B cell (primary cell): ENCODE results near the gene DNASE1L2. TPM values are rescaled to one million over a fixed set of nuclear protein-coding genes. Genes with fewer than 3 reads are reported as not detected.

ENCODE experiments used
- ATAC-seq: fragments of 200-7000 bp; cut with Tn5 transposase; one replicate; pipeline ENCODE4 v1.10.0; 2021; ENCODE audit warnings: low read depth, mild to moderate bottlenecking, moderate number of reproducible peaks, moderate library complexity
- CTCF ChIA-PET: fragments of 350-600 bp; sonication (Branson Sonifier 250); formaldehyde crosslinking; loops from one replicate; lab custom pipeline; 2021; ENCODE audit warnings: antibody characterized with exemption, inconsistent platforms; lab: Charles Lee
- POLR2A ChIA-PET: fragments of 350-600 bp; sonication (Branson Sonifier 250); formaldehyde crosslinking; loops from one replicate; lab custom pipeline; 2021; ENCODE audit warnings: antibody characterized with exemption; lab: Charles Lee
- DNase-seq: peaks from one replicate; pipeline ENCODE4 v3.0.0; 2013
- H2AFZ ChIP-seq: 2 replicates; pipeline ENCODE4 v1.6.1; 2012; ENCODE audit warnings: mild to moderate bottlenecking, low read depth, low read length; ENCODE audit not compliant: insufficient read depth, poor library complexity, severe bottlenecking
- H3K27ac ChIP-seq, 2 donors: 1 replicate in 1 of 2; 2 replicates in 1 of 2; pipeline ENCODE4 v1.5.1; 2012 to 2013; ENCODE audit warnings: low read length in 2 of 2, mild to moderate bottlenecking in 2 of 2, moderate library complexity in 1 of 2
- H3K27me3 ChIP-seq, 4 experiments: fragments of 200-600 bp in 1 of 4; sonication (generic) in 1 of 4; replicated peaks in 1 of 4; 1 replicate in 2 of 4; 2 replicates in 2 of 4; pipeline versions ENCODE4 v1.6.1 to v1.7.0; 2013 to 2016; ENCODE audit warnings: low read length in 3 of 4, mild to moderate bottlenecking in 2 of 4, mixed read lengths in 1 of 4, moderate library complexity in 1 of 4; ENCODE audit not compliant: insufficient read depth in 4 of 4, control insufficient read depth in 3 of 4; ENCODE audit errors: control extremely low read depth in 1 of 4
- H3K36me3 ChIP-seq, 2 experiments: replicated peaks in 1 of 2; 1 replicate in 1 of 2; 2 replicates in 1 of 2; pipeline versions ENCODE4 v1.6.1 to v1.7.1; 2013; ENCODE audit warnings: low read length in 1 of 2; ENCODE audit not compliant: insufficient read depth in 2 of 2, control insufficient read depth in 1 of 2; ENCODE audit errors: control extremely low read depth in 1 of 2, extremely low read depth in 1 of 2
- H3K4me1 ChIP-seq, 2 donors: fragments of 200-600 bp in 1 of 2; sonication (generic) in 1 of 2; 1 replicate in 1 of 2; 2 replicates in 1 of 2; pipeline versions ENCODE4 v1.5.1 to v1.6.1; 2013 to 2017; ENCODE audit warnings: low read length in 2 of 2; ENCODE audit not compliant: control insufficient read depth in 2 of 2, insufficient read depth in 2 of 2
- H3K4me2 ChIP-seq: replicated peaks from 2 replicates; pipeline ENCODE3; 2012; ENCODE audit warnings: mild to moderate bottlenecking, low read depth, low read length; ENCODE audit not compliant: poor library complexity, severe bottlenecking
- H3K4me3 ChIP-seq, 5 experiments: fragments of 200-600 bp in 1 of 5; sonication (generic) in 1 of 5; 1 replicate in 3 of 5; 2 replicates in 2 of 5; pipeline versions ENCODE4 v1.5.1 to v1.7.0; 2011 to 2016; ENCODE audit warnings: low read length in 4 of 5, mild to moderate bottlenecking in 4 of 5, low read depth in 2 of 5, control low read depth in 1 of 5, moderate library complexity in 1 of 5; ENCODE audit not compliant: insufficient read depth in 1 of 5; ENCODE audit errors: control extremely low read depth in 1 of 5, extremely low read depth in 1 of 5
- H3K79me2 ChIP-seq: fragments of 200-600 bp; sonication (generic); one replicate; pipeline ENCODE4 v1.6.0; 2016; ENCODE audit warnings: low read length; ENCODE audit not compliant: control insufficient read depth, insufficient read depth
- H3K9ac ChIP-seq: fragments of 200-600 bp; sonication (generic); 2 replicates; pipeline ENCODE4 v1.6.1; 2017; ENCODE audit warnings: mild to moderate bottlenecking, low read length, moderate library complexity
- H3K9me3 ChIP-seq, 3 donors: one replicate each; pipeline versions ENCODE4 v1.6.1 to v1.7.1; 2013; ENCODE audit warnings: low read length in 2 of 3; ENCODE audit not compliant: control insufficient read depth in 2 of 3, insufficient read depth in 1 of 3; ENCODE audit errors: control extremely low read depth in 1 of 3
- H4K20me1 ChIP-seq: 2 replicates; pipeline ENCODE4 v1.6.0; 2012; ENCODE audit warnings: mild to moderate bottlenecking, low read length; ENCODE audit not compliant: insufficient read depth, control insufficient read depth, poor library complexity, severe bottlenecking
- H3K27ac Mint-ChIP-seq: one replicate; pipeline ENCODE4 v1.8.0; 2021; ENCODE audit warnings: mixed read lengths
- H3K27me3 Mint-ChIP-seq: one replicate; pipeline ENCODE4 v1.8.0; 2021; ENCODE audit warnings: mixed read lengths
- H3K4me1 Mint-ChIP-seq: one replicate; pipeline ENCODE4 v1.8.0; 2021; ENCODE audit warnings: mixed read lengths
- H3K4me3 Mint-ChIP-seq: one replicate; pipeline ENCODE4 v1.8.0; 2021; ENCODE audit warnings: mixed read lengths
- H3K9me3 Mint-ChIP-seq: one replicate; pipeline ENCODE4 v1.8.0; 2022; ENCODE audit warnings: mixed read lengths; ENCODE audit not compliant: insufficient read depth
- CTCF ChIP-seq: fragments of 200-600 bp; IDR thresholded peaks from one replicate; pipeline ENCODE4 v1.8.0; 2022; ENCODE audit warnings: antibody characterized with exemption, mild to moderate bottlenecking
- EZH2 ChIP-seq: IDR thresholded peaks from 2 replicates; pipeline ENCODE4 v1.6.1; 2012; ENCODE audit warnings: borderline replicate concordance, low read depth, mild to moderate bottlenecking, moderate library complexity, low read length; ENCODE audit not compliant: insufficient read depth, poor library complexity, severe bottlenecking
- whole genome bisulfite sequencing: methylation state at CpG from one replicate; pipeline ENCODE4 v1.1.5; 2013; ENCODE audit warnings: missing lambda C conversion rate; ENCODE audit not compliant: insufficient coverage; 5-methylcytosine and 5-hydroxymethylcytosine counted together
- intact Hi-C: fragments of 100-400 bp; cut with micrococcal nuclease; formaldehyde crosslinking; loops from one replicate; pipeline ENCODE4 v1.10.0; 2022
- polyA plus RNA-seq: library from polyadenylated mRNA; depleted of rRNA; stranded (reverse); fragments of >200 nt; gene quantifications from 2 replicates; pipeline ENCODE4 v1.2.3, GENCODE V29; 2012
- total RNA-seq, 2 donors: library from RNA; stranded (reverse); fragments of 120-200 nt in 1 of 2; gene quantifications; 1 replicate in 1 of 2; 2 replicates in 1 of 2; pipeline versions ENCODE4 v1.2.3 to v1.2.4, GENCODE V29; 2013 to 2022

Gene DNASE1L2
- total and polyA plus RNA-seq, 2 donors (not counting 1 experiment from before 2014, with no cell fraction given) = 1.1 to 1.6 TPM

- Histone ChIP-seq H3K4me3 (peak overlapping the region; percentile 73 to 94 (median 76)), H3K4me1 (peaks cover 12 to 22% of the 10 kb centered on the region in 2 donors), H3K9me3 (no peaks in the 10 kb centered on the region), H3K27me3 (no peaks in the 10 kb centered on the region), H3K27ac (peak overlapping the region; percentile 66 to 89), H3K4me2 (peak overlapping the region; percentile 97), H3K9ac (peak overlapping the region; percentile 88), H3K79me2 (peaks cover 22% of the 10 kb centered on the region), H4K20me1 (no peaks in the 10 kb centered on the region), H2AFZ (peak overlapping the region; percentile 95), H3K36me3 (peaks cover 0 to 32% of the 10 kb centered on the region in 2 experiments)
- H3K4me3 Mint-ChIP-seq = peak overlapping the region; percentile 87
- H3K9me3 Mint-ChIP-seq = no peaks in the 10 kb centered on the region
- H3K4me1 Mint-ChIP-seq = peaks cover 21% of the 10 kb centered on the region
- no peak for TF ChIP-seq CTCF
- no peak for TF ChIP-seq EZH2
- DNase-seq (no peak), ATAC-seq (no peak)
- intact Hi-C loops = loop anchor here (1.0 to 2.0 kb wide), 6 partner anchors 9 to 307 kb away; partner anchors contain the start of genes ATP6V0C, E4F1, ECI1 and RNPS1
- WGBS = 34% methylated on average over 15 of the region's 16 CpGs
- H3K27ac Mint-ChIP-seq = peak overlapping the region; percentile 94
- H3K27me3 Mint-ChIP-seq = no peaks in the 10 kb centered on the region
- CTCF ChIA-PET = interaction anchor here (1.1 to 3.4 kb wide), 4 partner anchors 10 to 51 kb away, joined by 3 to 20 read pairs (median 3); partner anchors contain the start of gene TRAF7
- POLR2A ChIA-PET = interaction anchor here (0.6 to 2.2 kb wide), 5 partner anchors 51 to 1793 kb away, joined by 3 to 16 read pairs (median 6); partner anchors contain the start of genes FLYWCH2, RNPS1 and TRAF7
Measured at GRCh38 chr16:2205967-2206313, 30.3 kb upstream of the DNASE1L2 start.

- H3K27me3 Mint-ChIP-seq = no peaks in the 10 kb centered on the region
- H3K9ac ChIP-seq = peak overlapping the region; percentile 88
- DNase-seq (no peak), ATAC-seq (no peak)
- H3K79me2 ChIP-seq = peaks cover 22% of the 10 kb centered on the region
- H3K27ac ChIP-seq = peak overlapping the region in 1 of 2 donors; percentile 89
- H3K4me1 ChIP-seq = peaks cover 12 to 22% of the 10 kb centered on the region in 2 donors
- 88% methylated on average over 17 of the region's 18 CpGs for WGBS
- ChIA-PET POLR2A (interaction anchor here (0.9 to 2.2 kb wide), 2 partner anchors 8 to 51 kb away, joined by 4 to 16 read pairs; partner anchors contain the start of genes PGP and TRAF7), CTCF (interaction anchor here (1.1 to 3.4 kb wide), 4 partner anchors 9 to 46 kb away, joined by 3 to 20 read pairs (median 4); no protein-coding TSS in a partner anchor)
- H3K9me3 Mint-ChIP-seq = no peaks in the 10 kb centered on the region
- H2AFZ ChIP-seq = peak overlapping the region; percentile 95
- H4K20me1 ChIP-seq = no peaks in the 10 kb centered on the region
- peaks cover 0 to 32% of the 10 kb centered on the region in 2 experiments for H3K36me3 ChIP-seq
- H3K27me3 ChIP-seq = no peaks in the 10 kb centered on the region
- peak overlapping the region; percentile 94 for H3K27ac Mint-ChIP-seq
- peak overlapping the region in 3 of 5 experiments; percentile 73 to 94 (median 80) for H3K4me3 ChIP-seq
- no peak for TF ChIP-seq CTCF
- no peak for TF ChIP-seq EZH2
- H3K4me3 Mint-ChIP-seq = peak overlapping the region; percentile 87
- intact Hi-C loops = no loop called here
- peak overlapping the region; percentile 97 for H3K4me2 ChIP-seq
- peaks cover 21% of the 10 kb centered on the region for H3K4me1 Mint-ChIP-seq
- no peaks in the 10 kb centered on the region for H3K9me3 ChIP-seq
Measured at GRCh38 chr16:2206420-2206779, 29.8 kb upstream of the DNASE1L2 start.
